Astrocyte (in vitro differentiated cells and primary cell): Measurements from ENCODE around the gene PRR20C.

Source experiments
- EZH2 ChIP-seq: IDR thresholded peaks from 2 replicates; pipeline ENCODE4 v1.6.1; 2012; ENCODE audit warnings: mild to moderate bottlenecking, low read length, inconsistent platforms; ENCODE audit not compliant: insufficient read depth
- TF ChIP-seq, protein P1 (sequence below): IDR thresholded peaks from 2 replicates; pipeline ENCODE4 v1.5.1; 2011; ENCODE audit warnings: low read depth, mild to moderate bottlenecking, inconsistent platforms, low read length, moderate library complexity; ENCODE audit not compliant: insufficient read depth

- TF ChIP-seq, protein P1, sequence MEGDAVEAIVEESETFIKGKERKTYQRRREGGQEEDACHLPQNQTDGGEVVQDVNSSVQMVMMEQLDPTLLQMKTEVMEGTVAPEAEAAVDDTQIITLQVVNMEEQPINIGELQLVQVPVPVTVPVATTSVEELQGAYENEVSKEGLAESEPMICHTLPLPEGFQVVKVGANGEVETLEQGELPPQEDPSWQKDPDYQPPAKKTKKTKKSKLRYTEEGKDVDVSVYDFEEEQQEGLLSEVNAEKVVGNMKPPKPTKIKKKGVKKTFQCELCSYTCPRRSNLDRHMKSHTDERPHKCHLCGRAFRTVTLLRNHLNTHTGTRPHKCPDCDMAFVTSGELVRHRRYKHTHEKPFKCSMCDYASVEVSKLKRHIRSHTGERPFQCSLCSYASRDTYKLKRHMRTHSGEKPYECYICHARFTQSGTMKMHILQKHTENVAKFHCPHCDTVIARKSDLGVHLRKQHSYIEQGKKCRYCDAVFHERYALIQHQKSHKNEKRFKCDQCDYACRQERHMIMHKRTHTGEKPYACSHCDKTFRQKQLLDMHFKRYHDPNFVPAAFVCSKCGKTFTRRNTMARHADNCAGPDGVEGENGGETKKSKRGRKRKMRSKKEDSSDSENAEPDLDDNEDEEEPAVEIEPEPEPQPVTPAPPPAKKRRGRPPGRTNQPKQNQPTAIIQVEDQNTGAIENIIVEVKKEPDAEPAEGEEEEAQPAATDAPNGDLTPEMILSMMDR, result no peak
- TF ChIP-seq EZH2, result no peak
Measured at GRCh38 chr13:57137585-57137984, 16.3 kb upstream of the PRR20C start.
